GM19193 (cell line): Measurements from ENCODE around the gene CER1.

Experiments
- POLR2A ChIP-seq: IDR thresholded peaks from 4 replicates; pipeline ENCODE4 v1.6.1; 2011; ENCODE audit not compliant: insufficient read depth, insufficient read length; ENCODE audit errors: extremely low read depth

CER1 gene, protein sequence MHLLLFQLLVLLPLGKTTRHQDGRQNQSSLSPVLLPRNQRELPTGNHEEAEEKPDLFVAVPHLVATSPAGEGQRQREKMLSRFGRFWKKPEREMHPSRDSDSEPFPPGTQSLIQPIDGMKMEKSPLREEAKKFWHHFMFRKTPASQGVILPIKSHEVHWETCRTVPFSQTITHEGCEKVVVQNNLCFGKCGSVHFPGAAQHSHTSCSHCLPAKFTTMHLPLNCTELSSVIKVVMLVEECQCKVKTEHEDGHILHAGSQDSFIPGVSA

DNA sequence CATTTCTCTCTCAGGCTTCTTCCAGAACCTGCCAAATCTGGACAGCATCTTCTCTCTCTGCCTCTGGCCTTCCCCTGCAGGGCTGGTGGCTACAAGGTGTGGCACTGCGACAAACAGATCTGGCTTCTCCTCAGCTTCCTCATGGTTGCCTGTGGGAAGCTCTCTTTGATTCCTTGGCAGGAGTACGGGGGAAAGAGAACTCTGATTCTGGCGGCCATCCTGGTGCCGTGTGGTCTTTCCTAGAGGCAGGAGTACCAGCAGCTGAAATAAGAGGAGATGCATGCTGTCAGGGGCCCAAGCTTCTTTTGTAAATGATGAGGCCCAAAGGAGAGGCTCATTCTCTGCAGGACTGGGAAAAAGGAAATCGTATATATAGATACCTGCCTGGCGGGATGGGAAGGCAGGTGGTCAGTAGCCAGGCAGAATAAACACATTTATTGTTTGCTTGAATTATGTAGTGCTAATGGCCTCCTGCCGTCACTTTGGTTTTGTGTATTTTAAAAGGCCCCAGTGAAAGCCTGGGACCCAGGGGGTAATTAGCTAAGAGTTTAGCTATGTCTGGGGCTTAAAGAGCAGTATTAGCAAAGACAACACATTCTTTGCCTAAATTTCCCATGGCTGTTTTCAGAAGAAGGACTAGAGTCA is at the start of gene CER1:
Gene CER1, minus strand, starts transcription at position 343 of the 645 bp plus-strand sequence. Its CDS starts 61 bp downstream, at position 282.
- TF ChIP-seq POLR2A = no peak

GRCh38 chr9:14770592-14770991 is 48.1 kb upstream of the CER1 start:
- no peak for TF ChIP-seq POLR2A

- TF ChIP-seq POLR2A = no peak
These were observed 46.7 kb upstream of the CER1 start for GRCh38 chr9:14769230-14769571.

GRCh38 chr9:14768405-14769229 is 46.1 kb upstream of the CER1 start:
- TF ChIP-seq POLR2A = no peak

DNA sequence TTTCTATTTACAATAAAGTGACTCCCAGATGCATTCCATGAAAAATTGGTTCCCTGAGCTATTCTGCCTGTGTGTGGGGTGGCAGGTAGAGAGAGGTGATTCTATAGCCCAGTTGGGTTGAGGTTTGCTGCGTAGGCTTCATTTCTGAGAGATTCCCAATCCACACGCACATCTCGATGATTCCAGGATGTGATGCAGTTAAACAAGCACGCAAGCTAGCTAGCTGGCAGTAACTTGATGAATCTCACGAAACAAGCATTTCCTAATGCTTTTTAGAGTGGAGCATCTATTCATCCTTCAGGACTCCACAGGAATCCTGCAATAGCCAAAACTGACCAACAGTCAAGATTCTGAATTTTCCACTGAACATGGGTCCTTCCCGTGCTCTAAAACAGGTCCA is 43.8 kb upstream of the CER1 start:
- TF ChIP-seq POLR2A = no peak

DNA sequence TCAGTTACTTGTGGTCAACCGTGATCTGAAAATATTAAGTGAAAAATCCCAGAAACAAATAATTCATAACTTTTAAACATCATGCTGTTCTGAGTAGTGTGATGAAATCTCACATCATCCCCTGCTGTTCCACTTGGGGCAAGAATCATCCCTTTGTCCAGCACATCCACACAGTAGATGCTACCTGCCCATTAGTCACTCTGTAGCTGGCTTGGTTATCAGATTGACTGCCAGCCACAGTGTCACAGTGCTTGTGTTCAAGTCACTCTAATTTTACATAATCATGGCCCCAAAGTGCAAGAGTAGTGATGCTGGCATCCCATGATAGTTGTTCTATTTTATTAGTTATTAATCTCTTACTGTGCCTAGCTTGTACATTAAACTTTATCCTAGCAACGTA is 39.1 kb upstream of the CER1 start:
- TF ChIP-seq POLR2A = no peak

GRCh38 chr9:14760060-14760459 is 37.5 kb upstream of the CER1 start:
- no peak for TF ChIP-seq POLR2A

- TF ChIP-seq POLR2A = no peak
These were observed 33.8 kb upstream of the CER1 start for GRCh38 chr9:14756291-14756690.

DNA sequence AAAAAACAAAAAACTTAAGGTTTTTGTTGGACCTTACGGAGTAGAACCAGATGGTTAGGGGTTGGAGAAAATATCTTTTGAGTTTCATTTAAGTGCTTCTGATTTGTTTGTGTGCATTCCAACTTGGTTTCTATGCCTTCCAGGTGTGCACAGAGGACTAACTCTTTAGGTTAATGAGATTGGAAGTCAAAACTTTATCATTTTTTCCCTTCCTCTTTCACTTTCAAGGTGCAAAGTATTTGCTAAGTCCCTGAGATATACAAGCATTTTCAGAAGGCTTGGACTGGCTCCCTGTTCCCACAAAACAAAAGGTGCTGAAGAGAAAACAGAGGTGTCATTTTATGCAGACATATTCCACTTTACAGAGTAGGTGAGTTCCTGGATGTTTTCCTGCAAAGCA is 30.3 kb upstream of the CER1 start:
- TF ChIP-seq POLR2A = no peak

GRCh38 chr9:14752271-14752670 is 29.7 kb upstream of the CER1 start:
- TF ChIP-seq POLR2A = no peak

DNA sequence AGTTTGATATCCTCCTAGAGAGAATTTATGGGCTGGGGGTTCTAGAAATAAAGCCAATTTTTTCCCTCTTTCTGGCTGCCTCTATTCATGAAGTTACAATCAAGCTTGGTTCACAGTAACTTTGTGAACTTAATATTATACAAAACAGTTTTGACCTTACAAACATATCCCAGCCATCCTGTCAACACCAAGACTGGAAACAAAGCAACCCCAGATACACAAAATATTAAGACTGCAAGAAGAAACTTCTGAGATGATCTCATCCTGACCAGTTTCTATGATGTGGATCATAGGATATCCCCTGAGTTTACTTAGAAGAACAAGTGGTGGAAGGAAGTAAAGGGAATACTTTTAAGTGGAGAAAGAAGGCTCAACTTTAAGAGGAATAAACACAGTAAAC is 28.3 kb upstream of the CER1 start:
- no peak for TF ChIP-seq POLR2A

GRCh38 chr9:14749741-14750211 is 27.2 kb upstream of the CER1 start:
- TF ChIP-seq POLR2A = no peak

- no peak for TF ChIP-seq POLR2A
These were observed 25.8 kb upstream of the CER1 start for GRCh38 chr9:14748373-14748772.

DNA sequence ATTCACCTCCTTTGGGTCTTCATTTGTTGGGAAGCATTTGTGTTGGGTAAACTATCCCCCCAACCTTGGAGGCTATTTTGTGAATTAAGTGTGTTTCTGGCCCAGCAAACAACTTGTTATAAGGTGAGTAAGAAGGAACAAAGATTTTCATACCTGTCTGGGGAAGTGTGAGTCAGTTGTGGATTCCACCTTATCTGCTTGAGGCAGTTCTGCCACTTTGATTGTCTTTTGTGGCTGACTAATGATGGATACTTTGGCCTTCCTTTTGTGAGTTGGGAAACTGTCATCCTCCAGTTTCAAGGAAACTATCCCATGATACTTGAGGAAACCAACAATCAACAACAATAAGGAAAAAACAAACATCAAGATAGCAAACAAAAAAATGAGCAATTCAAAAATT is 24.6 kb upstream of the CER1 start:
- no peak for TF ChIP-seq POLR2A

GRCh38 chr9:14746626-14747025 is 24.1 kb upstream of the CER1 start:
- TF ChIP-seq POLR2A = no peak

DNA sequence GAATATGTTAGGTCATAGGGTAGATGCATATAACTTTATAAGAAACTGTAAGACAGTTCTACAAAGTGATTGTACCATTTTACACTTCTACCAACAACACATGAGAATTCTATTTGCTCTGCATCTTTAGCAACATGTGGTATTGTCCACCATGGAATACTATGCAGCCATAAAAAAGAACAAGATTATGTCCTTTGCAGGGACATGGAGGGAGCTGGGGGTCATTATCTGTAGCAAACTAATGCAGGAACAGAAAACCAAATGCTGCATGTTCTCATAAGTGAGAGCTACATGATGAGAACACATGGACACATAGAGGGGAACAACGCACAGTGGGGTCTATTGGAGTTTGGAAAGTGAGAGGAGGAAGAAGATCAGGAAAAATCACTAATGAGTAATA is 22.2 kb upstream of the CER1 start:
- no peak for TF ChIP-seq POLR2A
